ENCODE results near the gene POLL. TPM values are rescaled to one million over a fixed set of nuclear protein-coding genes. Genes with fewer than 3 reads are reported as not detected.

The POLL gene
- total RNA-seq, 1 experiment from 2014 or later: 36.1 TPM

DNA sequence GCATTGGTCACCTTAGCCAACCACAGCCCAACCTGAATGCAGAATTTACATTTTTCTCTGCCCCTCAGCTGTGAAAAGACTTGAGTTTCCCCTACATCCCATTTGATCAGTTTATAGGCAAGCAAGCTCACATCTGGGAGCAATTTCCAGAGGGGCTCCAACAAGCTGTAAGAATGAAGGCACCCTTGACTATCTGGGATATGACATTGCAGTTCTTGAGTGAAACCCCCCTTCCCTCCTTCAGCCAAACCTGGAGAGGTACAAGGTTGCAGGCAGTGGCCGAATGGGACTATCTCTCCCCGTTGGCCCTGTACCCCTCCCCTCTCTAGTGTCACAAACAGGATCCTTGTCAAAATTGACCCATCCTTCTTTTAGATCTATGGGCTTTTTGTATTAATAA is 30.5 kb downstream of the POLL start:
- DNase-seq (ENCODE audit: low read depth, low spot score) (no peak), ATAC-seq (no peak)
- intact Hi-C loops (cut with micrococcal nuclease; ENCODE audit: unreplicated experiment) (no loop called here), in situ Hi-C loops (cut with HindIII; ENCODE audit: low pct_unique_long_range_greater_than_20kb, low sequenced_read_pairs) (no loop called here)
- no peak overlapping the region for H3K27ac ChIP-seq (ENCODE audit: low read length)
- ChIA-PET POLR2A (no interaction called here), CTCF (no interaction called here)
- H3K9me3 ChIP-seq (ENCODE audit: control insufficient read depth, insufficient read depth, low read depth, low read length): no peaks in the 10 kb centered on the region
- BruUV-seq (replicated peaks): no TSS peak
- H3K4me3 ChIP-seq (ENCODE audit: low read depth in 2 of 2, low read length in 2 of 2): no peak overlapping the region
- no peaks in the 10 kb centered on the region for H3K36me3 ChIP-seq (ENCODE audit: control insufficient read depth, insufficient read depth, low read length)
- no peaks in the 10 kb centered on the region for H3K27me3 ChIP-seq (ENCODE audit: control insufficient read depth, insufficient read depth, low read length)
- TF ChIP-seq REST (IDR thresholded peaks at IDR 0.05; ENCODE audit: insufficient read depth in 1 of 2, low read depth in 2 of 2, low read length in 1 of 2): no peak
- no peak for TF ChIP-seq SIN3A (IDR thresholded peaks at IDR 0.05; ENCODE audit: borderline replicate concordance, insufficient read depth, low read depth, low read length)
- H3K4me1 ChIP-seq (ENCODE audit: control insufficient read depth, insufficient read depth, low read length): no peaks in the 10 kb centered on the region

DNA sequence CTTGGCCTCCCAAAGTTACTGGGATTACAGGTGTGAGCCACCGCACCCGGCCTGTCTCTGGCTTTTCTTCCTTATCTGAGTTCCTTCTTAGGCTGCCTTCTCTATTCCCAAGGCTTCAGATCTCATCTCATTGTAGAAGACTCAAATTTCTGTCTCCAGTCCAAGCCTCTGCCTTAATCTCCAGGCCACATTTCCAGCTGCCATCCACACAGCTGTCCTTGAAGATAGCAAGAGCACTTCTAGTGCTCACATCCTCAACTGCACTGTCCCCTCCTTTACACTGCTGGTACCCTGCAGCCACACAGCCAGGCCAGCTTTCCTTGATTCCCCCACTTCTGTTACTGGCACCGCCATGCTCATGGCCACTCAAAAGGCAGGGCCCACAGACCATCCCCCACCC is 35.6 kb downstream of the POLL start:
- ChIA-PET CTCF (no interaction called here), POLR2A (interaction anchor here (0.5 to 0.6 kb wide), 3 partner anchors 40 to 174 kb away, joined by 3 to 8 read pairs (median 3); no protein-coding TSS in a partner anchor)
- no peaks in the 10 kb centered on the region for H3K9me3 ChIP-seq (ENCODE audit: control insufficient read depth, insufficient read depth, low read depth, low read length)
- no peak for TF ChIP-seq SIN3A (IDR thresholded peaks at IDR 0.05; ENCODE audit: borderline replicate concordance, insufficient read depth, low read depth, low read length)
- no peak for TF ChIP-seq REST (IDR thresholded peaks at IDR 0.05; ENCODE audit: insufficient read depth in 1 of 2, low read depth in 2 of 2, low read length in 1 of 2)
- TF ChIP-seq CTCF (IDR thresholded peaks at IDR 0.05): no peak
- no peak for TF ChIP-seq TCF7L2 (IDR thresholded peaks at IDR 0.05; ENCODE audit: low read depth, low read length)
- no peak for TF ChIP-seq POLR2AphosphoS5 (IDR thresholded peaks at IDR 0.05; ENCODE audit: low read depth, low read length)
- in situ Hi-C loops (cut with HindIII; ENCODE audit: low pct_unique_long_range_greater_than_20kb, low sequenced_read_pairs) (no loop called here), intact Hi-C loops (cut with micrococcal nuclease; ENCODE audit: unreplicated experiment) (no loop called here)
- H3K27ac ChIP-seq (ENCODE audit: low read length): no peak overlapping the region
- no TSS peak for BruUV-seq (replicated peaks)
- H3K27me3 ChIP-seq (ENCODE audit: control insufficient read depth, insufficient read depth, low read length): no peaks in the 10 kb centered on the region
- DNase-seq (ENCODE audit: low read depth, low spot score): no peak
- H3K4me1 ChIP-seq (ENCODE audit: control insufficient read depth, insufficient read depth, low read length): no peaks in the 10 kb centered on the region
- H3K36me3 ChIP-seq (ENCODE audit: control insufficient read depth, insufficient read depth, low read length): no peaks in the 10 kb centered on the region
- H3K4me3 ChIP-seq (ENCODE audit: low read depth in 2 of 2, low read length in 2 of 2): no peak overlapping the region
- no peak for ATAC-seq

All from Panc1 (cell line).